IPS DF 19.7 (cell line): ENCODE data around the gene SGCD.
"Not testable (repeated sequence)": the region's sequence is repeated elsewhere in the genome, so short reads cannot be mapped to it uniquely, and the experiment has no call there.

ENCODE experiments used
- DNase-seq: peaks from one replicate; pipeline ENCODE4 v3.0.0-alpha.2; 2013; ENCODE audit warnings: low read depth, low spot score

SGCD gene

DNA sequence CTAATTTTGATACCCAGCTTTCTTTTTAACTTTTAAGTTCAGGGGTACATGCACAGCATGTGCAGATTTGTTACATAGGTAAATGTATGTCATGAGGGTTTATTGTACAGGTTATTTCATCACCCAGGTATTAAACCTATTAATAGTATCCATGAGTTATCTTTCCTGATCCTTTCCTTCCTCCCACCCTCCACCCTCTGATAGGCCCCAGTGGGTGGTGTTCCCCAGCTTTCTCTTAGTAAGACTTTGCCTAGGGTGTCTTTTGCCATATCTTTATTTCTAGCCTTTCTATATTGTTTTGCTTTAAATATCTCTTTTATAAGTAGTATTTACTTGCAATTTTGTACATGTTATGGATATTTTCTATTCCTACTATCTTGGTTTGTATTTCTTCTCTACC, 243.7 kb downstream of the SGCD start:
- DNase-seq = no peak

DNA sequence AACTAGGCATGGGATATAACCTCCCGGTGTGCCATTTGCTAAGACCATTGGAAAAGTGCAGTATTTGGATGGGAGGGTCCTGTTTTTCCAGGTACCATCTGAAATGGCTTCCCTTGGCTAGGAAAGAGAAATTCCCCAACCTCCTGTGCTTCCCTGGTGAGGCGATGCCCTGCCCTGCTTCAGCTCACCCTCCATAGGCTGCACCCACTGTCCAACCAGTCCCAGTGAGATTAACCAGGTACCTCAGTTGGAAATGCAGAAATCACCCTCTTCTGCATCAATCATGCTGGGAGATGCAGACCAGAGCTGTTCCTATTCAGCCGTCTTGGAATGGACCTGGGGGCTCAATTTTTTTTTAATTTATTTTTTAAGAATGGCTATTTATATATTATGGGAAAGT, 254.8 kb downstream of the SGCD start:
- no peak for DNase-seq

DNA sequence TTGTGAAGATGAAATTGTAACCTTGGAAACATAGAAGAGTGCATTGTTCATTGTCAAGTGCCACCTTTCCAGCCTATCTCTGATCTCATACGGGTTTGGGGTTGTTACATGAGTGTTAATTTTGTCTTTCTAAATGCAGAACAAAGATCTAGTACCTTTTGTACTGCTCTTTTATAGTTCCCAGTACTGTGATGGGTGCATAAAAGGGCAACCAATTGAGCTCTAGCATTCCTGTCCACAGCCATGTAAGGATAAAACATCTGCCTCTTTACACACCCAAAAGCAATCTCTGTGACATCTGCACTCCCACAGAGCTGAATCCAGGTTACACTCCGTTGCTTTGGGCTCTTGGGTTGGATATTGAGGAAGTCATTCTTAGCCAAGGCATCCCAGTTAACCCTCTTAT, 255.2 kb downstream of the SGCD start:
- no peak for DNase-seq

DNA sequence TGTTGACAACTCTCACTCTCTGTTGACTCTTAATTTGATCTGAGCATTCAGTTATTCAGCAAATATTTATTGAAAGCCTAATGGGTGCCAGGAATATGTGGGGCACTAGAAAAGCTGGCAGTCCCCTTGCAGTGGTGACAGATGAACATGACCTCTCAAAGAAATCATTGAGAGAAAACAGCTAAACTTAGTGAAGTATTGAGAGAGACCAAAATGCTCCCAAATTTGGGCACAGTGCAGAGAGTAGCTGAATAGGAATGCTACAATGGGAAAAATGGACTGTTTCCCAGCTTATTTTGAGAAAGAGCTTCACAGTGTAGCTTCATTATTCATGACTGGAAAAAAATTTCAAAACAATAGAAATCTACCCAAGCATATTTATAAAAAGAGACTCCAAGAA, 257.9 kb downstream of the SGCD start:
- DNase-seq = no peak

DNA sequence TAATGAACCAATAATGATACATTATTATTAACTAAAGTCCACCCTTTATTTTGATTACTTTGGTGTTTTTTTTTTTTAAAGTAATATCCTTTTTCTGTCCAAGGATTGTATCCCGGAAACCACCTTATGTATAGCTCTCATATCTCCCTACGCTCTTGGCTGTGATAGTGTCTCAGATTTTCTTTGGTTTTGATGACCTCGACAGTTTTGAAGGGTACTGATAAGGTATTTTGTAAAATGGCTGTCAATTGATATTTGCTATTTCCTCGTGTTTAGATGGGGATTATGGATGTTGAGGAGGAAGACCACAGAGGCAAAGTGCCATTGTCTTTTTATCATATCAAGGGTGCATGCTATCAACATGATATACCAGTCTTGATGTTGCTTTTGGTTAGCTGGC, 259.0 kb downstream of the SGCD start:
- no peak for DNase-seq

- DNase-seq = no peak
Observed at GRCh38 chr5:156587012-156587411, 260.0 kb downstream of the SGCD start.

GRCh38 chr5:156588306-156588705, 261.3 kb downstream of the SGCD start:
- no peak for DNase-seq

- no peak for DNase-seq
Observed at GRCh38 chr5:156589104-156589945, 262.4 kb downstream of the SGCD start.

DNA sequence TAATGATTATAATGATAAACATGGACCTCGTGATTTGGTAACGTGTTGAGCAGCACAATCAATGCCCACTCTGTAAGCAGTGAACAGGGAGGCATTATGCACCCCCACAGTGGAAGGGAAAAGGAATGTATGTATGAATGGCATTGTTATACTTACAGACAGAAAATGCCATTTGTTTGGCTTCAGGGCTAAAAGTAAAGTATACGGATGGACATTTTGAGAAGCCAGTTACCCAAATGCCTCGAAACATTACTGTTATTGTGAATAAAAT, 262.9 kb downstream of the SGCD start:
- no peak for DNase-seq

DNA sequence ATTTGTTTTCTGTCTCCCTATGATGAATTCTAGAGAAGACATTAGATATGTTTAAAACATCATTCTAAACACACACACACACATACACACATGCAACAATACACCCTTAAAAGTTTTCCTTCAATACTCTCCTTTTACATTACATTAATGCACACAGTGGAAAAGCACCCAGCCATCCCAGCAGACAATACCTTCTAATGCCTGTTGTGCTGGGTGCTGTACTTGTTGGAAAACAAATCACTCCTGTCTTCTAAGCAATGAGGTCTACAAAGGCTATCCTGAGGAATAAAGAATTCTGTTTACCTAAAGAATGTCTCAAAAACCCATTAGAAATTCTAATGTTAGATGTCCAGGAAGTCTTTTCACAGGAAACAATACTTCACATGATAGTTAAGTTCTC, 264.0 kb downstream of the SGCD start:
- no peak for DNase-seq

DNA sequence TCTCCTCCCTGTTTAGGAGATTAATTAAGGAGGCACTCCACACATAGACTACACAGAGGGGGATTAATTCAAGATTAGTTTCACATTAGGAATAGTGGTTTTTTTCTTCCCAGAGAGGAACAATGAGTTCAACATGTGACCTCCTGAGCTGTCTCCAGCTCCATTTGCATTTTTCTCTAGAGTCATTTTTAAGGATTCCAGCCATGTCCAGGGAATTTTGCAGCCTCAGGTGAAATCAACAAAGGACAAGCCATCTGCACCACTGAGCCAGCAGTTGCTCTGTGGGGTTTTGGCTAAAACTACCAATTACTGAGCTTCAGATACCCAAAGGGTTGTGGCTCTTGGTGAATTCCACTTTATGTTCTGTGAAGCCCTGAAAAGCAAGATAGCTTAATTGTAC, 264.7 kb downstream of the SGCD start:
- no peak for DNase-seq

DNA sequence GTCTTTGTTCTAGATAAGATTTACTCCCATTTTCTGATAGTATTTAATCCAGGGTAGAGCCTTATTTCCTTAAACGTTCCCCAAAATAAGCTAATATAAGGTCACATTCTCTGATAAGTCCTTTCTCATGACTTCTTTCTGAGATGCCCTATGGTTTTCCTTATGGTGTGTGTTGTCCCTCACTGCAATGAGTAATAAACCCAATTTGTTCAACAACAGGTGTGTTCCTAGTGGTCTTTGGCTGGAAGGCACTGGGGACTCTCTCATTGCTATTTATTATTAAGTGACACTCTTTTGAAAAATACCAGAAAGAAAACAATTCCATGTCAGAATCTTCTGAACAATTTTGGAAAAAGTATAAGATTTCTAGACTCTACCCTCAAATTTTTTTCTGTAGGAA, 266.6 kb downstream of the SGCD start:
- no peak for DNase-seq

DNA sequence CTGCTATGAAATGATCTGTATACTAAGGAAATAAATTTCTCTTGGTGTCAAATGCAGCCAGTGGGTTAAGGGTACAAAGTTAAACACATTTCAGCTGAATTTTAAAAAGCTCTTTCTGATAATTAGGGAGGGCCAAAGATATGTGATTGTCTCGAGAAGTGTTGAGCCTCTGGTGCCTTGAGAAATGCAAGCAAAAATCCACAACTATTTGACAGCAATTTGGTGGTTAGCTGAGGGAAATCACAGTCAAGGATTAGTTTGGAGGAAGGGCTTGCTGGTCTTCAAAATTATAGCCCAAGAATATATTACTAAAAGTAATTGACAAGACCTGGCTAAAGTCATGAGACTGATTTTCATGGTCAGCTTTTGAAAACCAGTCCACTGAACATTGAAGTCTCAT, 267.4 kb downstream of the SGCD start:
- DNase-seq = no peak

DNA sequence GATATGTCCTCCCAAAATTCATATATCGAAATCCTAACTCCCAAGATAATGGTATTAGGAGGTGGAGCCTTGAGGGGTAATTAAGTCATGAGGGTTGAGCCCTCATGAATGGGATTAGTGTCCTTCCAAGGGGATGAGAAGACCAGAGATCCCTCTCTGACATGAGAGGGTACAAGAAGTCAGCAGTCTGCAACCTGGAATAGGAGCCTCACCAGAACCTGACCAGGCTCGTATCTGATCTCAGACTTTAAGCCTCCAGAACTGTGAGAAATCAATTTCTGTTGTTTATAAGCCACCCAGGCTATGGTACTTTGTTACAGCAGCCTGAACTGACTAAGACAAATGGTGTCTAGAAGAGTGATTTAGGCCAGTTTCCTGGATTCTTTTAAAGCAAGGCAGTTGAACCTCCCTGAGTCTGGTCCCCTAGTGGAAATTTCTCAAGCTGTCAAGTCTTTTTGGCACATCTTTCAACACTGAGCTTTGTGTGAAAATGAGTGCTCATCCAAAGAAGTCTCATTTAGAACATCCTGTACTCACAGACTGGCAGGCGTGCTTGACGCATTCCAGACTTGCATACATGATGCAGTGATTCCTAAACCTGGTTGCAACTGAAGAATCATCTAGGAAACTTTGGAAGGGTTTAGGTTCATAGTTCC, 268.3 kb downstream of the SGCD start:
- DNase-seq = no peak

DNA sequence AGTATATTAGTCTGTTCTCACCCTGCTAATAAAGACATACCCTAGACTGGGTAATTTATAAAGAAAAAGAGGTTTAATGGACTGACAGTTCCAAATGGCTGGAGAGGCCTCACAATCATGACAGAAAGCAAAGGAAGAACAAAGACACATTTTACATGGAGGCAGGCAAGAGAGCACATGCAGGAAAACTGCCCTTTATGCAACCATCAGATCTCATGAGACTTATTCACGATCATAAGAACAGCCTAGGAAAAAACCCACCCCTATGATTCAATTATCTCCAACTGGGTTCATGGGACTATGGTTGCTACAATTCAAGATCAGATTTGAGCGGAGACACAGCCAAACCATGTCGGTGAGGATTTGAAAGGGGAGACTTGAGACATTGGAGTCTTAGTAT, 270.3 kb downstream of the SGCD start:
- no peak for DNase-seq

DNA sequence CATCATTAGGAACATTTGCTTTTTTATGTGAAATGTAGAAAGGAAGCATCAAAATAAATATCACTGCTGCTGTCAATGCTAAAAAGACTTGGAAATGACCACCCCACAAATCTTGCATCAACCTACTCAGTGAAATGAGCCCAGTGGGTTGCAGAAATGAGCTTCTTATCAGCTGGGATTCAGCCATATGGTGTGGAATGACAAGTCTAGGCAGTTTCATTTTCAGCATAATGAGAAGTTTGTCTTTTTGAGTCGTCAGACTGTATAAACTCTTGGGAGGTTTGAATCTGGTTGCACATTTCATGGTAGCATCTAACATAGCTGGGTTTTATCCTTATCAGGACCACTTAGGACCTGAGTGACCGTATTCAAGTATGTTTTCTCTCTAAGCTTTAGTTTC, 272.0 kb downstream of the SGCD start:
- no peak for DNase-seq

DNA sequence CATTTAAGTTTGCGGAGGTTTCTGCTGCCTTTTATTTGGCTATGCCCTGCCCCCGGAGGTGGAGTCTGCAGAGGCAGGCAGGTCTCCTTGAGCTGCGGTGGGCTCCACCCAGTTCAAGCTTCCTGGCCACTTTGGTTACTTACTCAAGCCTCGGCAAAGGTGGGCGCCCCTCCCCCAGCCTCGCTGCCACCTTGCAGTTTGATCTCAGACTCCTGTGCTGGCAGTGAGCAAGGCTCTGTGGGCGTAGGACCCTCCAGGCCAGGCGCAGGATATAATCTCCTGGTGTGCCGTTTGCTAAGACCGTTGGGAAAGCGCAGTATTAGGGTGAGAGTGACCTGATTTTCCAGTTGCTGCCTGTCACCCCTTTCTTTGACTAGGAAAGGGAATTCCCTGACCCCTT, 283.6 kb downstream of the SGCD start:
- not testable (repeated sequence) for DNase-seq

DNA sequence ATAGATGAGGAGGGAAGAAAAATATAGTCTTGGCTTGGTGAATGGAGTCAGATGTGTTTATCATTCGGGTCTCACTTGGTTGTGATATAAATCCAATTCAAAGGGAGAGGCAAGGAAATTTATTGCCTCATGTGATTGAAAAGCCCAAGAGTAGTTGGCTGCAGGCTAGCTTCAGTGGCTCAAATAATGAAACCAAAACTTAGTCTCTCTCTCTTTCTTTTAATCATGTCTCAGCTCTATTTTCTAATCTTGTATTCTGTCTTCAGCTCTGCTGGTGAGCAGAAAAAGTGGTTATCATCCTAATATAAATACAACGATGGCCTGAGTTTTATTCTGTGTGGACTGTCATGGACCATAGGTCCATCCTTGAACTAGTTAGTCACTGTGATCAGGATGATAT, 288.9 kb downstream of the SGCD start:
- no peak for DNase-seq

DNA sequence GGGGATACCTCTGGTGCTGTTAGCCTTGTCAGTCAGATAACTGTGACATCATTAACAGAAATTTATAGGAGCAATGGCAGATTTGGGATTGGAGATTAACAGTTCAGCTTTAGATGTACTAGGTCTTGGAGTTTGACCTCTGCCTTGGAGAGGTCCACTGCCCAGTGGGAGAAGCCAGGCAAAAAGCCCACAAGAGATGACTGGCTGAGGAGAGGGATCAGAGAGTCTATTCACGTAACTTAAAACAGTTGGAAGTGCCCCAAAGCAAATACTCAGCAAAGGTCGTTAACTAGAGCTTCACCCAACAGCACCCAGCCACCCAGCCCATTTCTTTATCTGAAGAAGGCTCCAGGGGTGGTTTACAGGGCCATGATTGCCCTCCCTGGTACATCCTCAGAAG, 290.5 kb downstream of the SGCD start:
- DNase-seq = no peak

- DNase-seq = no peak
Observed at GRCh38 chr5:156618601-156619000, 291.6 kb downstream of the SGCD start.

DNA sequence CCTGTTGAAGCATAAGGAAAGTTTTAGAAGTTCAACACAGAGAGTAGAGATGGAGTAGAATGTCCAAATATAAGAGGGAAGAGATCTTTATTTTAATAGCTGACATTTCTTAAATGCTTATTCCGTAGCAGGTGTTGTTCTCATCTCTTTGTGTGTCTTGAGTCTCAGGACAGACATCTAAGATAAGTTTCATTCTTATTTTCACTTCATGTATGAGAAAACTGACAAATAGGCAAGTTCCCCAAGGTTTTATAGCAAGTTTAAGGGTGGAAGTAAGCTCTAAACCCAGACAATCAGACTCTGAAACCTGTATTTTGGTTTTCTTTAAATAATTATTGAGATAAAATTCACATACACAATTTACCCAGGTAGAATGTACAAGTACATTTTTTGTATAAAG, 294.8 kb downstream of the SGCD start:
- DNase-seq = no peak

DNA sequence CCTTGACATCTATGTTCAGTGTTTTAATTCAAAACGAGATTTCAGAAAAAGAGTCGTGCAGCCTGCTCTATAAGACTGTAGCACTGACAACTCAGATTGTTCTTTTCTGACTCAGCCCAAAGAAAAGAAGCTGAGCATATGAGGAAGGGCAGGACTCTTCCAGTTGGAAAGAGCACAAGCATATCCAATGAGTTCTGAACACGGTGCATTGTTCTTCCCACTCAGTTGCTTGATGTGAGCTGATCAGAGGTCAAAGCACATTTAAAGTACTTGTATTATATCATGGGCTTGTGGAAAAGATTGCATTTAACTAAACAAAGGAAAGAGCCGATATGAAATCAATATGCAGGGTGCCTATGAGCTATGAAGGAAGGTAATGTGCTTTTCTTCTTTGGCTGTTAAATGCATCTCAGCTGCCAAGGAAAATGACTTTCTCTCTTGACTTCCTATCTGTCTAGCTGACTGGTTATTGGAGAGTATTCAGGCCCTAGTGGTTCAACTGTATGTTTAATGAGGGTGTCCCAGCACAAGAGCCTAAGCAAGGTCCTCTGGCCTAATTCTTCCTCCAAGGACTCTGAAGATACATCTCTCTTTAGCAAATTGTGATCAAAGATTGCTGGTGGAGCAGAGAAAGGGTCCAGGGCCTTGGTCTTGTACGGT, 296.5 kb downstream of the SGCD start:
- no peak for DNase-seq

DNA sequence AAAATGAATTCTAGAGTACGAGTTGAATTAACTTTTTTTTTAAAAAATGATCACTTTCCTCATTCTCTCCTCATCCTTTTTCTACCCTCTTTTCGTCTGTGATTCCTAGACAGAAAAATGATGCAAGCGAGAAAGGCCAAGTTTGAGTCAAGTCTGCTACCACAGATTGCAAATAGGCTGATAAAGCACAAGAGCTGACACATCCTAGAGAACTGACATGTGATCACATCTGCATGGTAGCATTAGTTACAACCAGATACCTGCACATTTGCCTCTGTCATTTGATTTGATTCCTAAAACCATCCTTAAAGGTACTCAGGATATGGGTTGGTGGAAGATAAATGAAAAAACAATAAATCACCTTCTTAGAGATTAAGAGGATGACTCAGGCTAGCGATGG, 297.7 kb downstream of the SGCD start:
- DNase-seq = no peak
